Liver (tissue), 9 donors: ENCODE data around the gene TSPAN17. TPM values are rescaled to one million over a fixed set of nuclear protein-coding genes. Genes with fewer than 3 reads are reported as not detected.

ENCODE experiments used
- DNase-seq: peaks from one replicate; pipeline ENCODE4 v3.0.0-alpha.2; 2017; ENCODE audit warnings: low spot score
- H3K27ac ChIP-seq, 2 donors: one replicate each; pipeline ENCODE4 v1.7.0; 2013; ENCODE audit warnings: inconsistent platforms in 2 of 2, low read length in 2 of 2, control low read depth in 1 of 2, low read depth in 1 of 2, mild to moderate bottlenecking in 1 of 2
- H3K27me3 ChIP-seq, 4 donors: one replicate each; pipeline versions ENCODE4 v1.6.1 to v1.7.0; 2013; ENCODE audit warnings: low read length in 3 of 4, inconsistent platforms in 1 of 4, mild to moderate bottlenecking in 1 of 4, moderate library complexity in 1 of 4; ENCODE audit not compliant: control insufficient read depth in 4 of 4, insufficient read depth in 4 of 4
- H3K36me3 ChIP-seq, 4 donors: one replicate each; pipeline versions ENCODE4 v1.6.1 to v1.7.0; 2013; ENCODE audit warnings: low read length in 3 of 4, mild to moderate bottlenecking in 3 of 4, low read depth in 1 of 4, moderate library complexity in 1 of 4; ENCODE audit not compliant: control insufficient read depth in 4 of 4, insufficient read depth in 3 of 4
- H3K4me1 ChIP-seq, 4 donors: one replicate each; pipeline versions ENCODE4 v1.6.1 to v1.7.0; 2013; ENCODE audit warnings: low read length in 3 of 4, mild to moderate bottlenecking in 3 of 4, moderate library complexity in 1 of 4; ENCODE audit not compliant: control insufficient read depth in 4 of 4, insufficient read depth in 4 of 4
- H3K4me3 ChIP-seq, 3 donors: one replicate each; pipeline versions ENCODE4 v1.6.1 to v1.7.0; 2013; ENCODE audit warnings: low read length in 3 of 3, control low read depth in 1 of 3, low read depth in 1 of 3, mild to moderate bottlenecking in 1 of 3
- H3K9ac ChIP-seq, 2 donors: one replicate each; pipeline ENCODE4 v1.7.0; 2013; ENCODE audit warnings: low read length in 2 of 2, mild to moderate bottlenecking in 2 of 2, moderate library complexity in 2 of 2, control low read depth in 1 of 2, low read depth in 1 of 2
- H3K9me3 ChIP-seq, 4 donors: one replicate each; pipeline versions ENCODE4 v1.6.1 to v1.7.0; 2013; ENCODE audit warnings: low read length in 3 of 4; ENCODE audit not compliant: control insufficient read depth in 4 of 4
- CTCF ChIP-seq: fragments of 150-350 bp; IDR thresholded peaks from 2 replicates; pipeline ENCODE4 v1.5.1; 2017; ENCODE audit warnings: improper control_type of control experiment, low read depth, low read length; ENCODE audit not compliant: missing input control
- EGR1 ChIP-seq, 2 donors: IDR thresholded peaks; 2 replicates each; pipeline ENCODE4 v1.6.1; 2016 to 2018; ENCODE audit warnings: antibody characterized with exemption in 2 of 2, low read depth in 2 of 2
- FOXA1 ChIP-seq: IDR thresholded peaks from 2 replicates; pipeline ENCODE4 v1.6.1; 2016; ENCODE audit warnings: antibody characterized with exemption
- FOXA2 ChIP-seq: IDR thresholded peaks from 2 replicates; pipeline ENCODE4 v1.6.1; 2016; ENCODE audit warnings: antibody characterized with exemption
- GABPA ChIP-seq, 2 donors: IDR thresholded peaks in 1 of 2; conservative IDR thresholded peaks in 1 of 2; 2 replicates each; pipeline ENCODE4 v1.6.1; 2016; ENCODE audit warnings: antibody characterized with exemption in 2 of 2, mild to moderate bottlenecking in 1 of 2, moderate library complexity in 1 of 2
- HNF4A ChIP-seq, 2 donors: conservative IDR thresholded peaks; 2 replicates each; pipeline ENCODE4 v1.6.1; 2016; ENCODE audit warnings: antibody characterized with exemption in 2 of 2, mild to moderate bottlenecking in 2 of 2
- JUND ChIP-seq, 2 donors: IDR thresholded peaks; 2 replicates each; pipeline ENCODE4 v1.6.1; 2016; ENCODE audit warnings: antibody characterized with exemption in 2 of 2
- MAX ChIP-seq: IDR thresholded peaks from 2 replicates; pipeline ENCODE4 v1.6.1; 2016; ENCODE audit warnings: antibody characterized with exemption
- NR2F2 ChIP-seq: IDR thresholded peaks from 2 replicates; pipeline ENCODE4 v1.6.1; 2016; ENCODE audit warnings: antibody characterized with exemption
- RAD21 ChIP-seq, 2 donors: IDR thresholded peaks; 2 replicates each; pipeline ENCODE4 v1.6.1; 2016; ENCODE audit warnings: antibody characterized with exemption in 2 of 2, mild to moderate bottlenecking in 2 of 2
- RXRA ChIP-seq, 2 donors: IDR thresholded peaks; 2 replicates each; pipeline ENCODE4 v1.6.1; 2017 to 2018; ENCODE audit warnings: antibody characterized with exemption in 2 of 2, mild to moderate bottlenecking in 1 of 2
- SP1 ChIP-seq: IDR thresholded peaks from 2 replicates; pipeline ENCODE4 v1.6.1; 2018; ENCODE audit warnings: antibody characterized with exemption, mild to moderate bottlenecking
- TAF1 ChIP-seq: conservative IDR thresholded peaks from 2 replicates; pipeline ENCODE4 v1.6.1; 2016; ENCODE audit warnings: antibody characterized with exemption, mild to moderate bottlenecking
- YY1 ChIP-seq: IDR thresholded peaks from 2 replicates; pipeline ENCODE4 v1.6.1; 2016; ENCODE audit warnings: antibody characterized with exemption, mild to moderate bottlenecking
- ZBTB33 ChIP-seq: IDR thresholded peaks from 2 replicates; pipeline ENCODE4 v1.6.1; 2016; ENCODE audit warnings: antibody characterized with exemption
- WGBS: extraction: QIAGEN DNeasy Blood & Tissue Kit; methylation state at CpG from one replicate; pipeline ENCODE4 v1.1.7; 2013; 5-methylcytosine and 5-hydroxymethylcytosine counted together
- polyA plus RNA-seq, 2 donors: library from polyadenylated mRNA; stranded (reverse) in 1 of 2; unstranded in 1 of 2; fragments of 200-250 nt in 1 of 2; fragments of >200 nt in 1 of 2; fragmentation: Nextera tagmentation in 1 of 2; extraction: Ambion mirVana in 1 of 2; gene quantifications; one replicate each; pipeline versions ENCODE4 v1.2.1 to v1.2.3, GENCODE V29; 2013 to 2015
- total RNA-seq, 2 donors: library from RNA; depleted of rRNA; stranded (reverse); fragments of >200 nt; gene quantifications; one replicate each; pipeline ENCODE4 v1.2.3, GENCODE V29; 2014
- TF ChIP-seq, protein P1 (sequence below): IDR thresholded peaks from 2 replicates; pipeline ENCODE4 v1.6.1; 2016; ENCODE audit warnings: antibody characterized with exemption, mild to moderate bottlenecking
- TF ChIP-seq, protein P2 (sequence below): IDR thresholded peaks from 2 replicates; pipeline ENCODE4 v1.6.1; 2016; ENCODE audit warnings: antibody characterized with exemption
- donor health status: healthy.
- donor health status: healthy.
- donor health status: healthy.
- donor health status: healthy.
- donor health status: healthy.

Gene TSPAN17
- total and polyA plus RNA-seq, 4 donors = 5.7 to 43.4 (median 16.2) TPM

- TF ChIP-seq NR2F2 (no peak), JUND (IDR thresholded peaks at IDR 0.05) (no peak), GABPA (IDR thresholded peaks at IDR 0.05 in 1 of 2, conservative IDR thresholded peaks at IDR 0.05 in 1 of 2) (no peak), FOXA1 (no peak), RXRA (IDR thresholded peaks at IDR 0.05) (no peak)
- TF ChIP-seq, protein P1, sequence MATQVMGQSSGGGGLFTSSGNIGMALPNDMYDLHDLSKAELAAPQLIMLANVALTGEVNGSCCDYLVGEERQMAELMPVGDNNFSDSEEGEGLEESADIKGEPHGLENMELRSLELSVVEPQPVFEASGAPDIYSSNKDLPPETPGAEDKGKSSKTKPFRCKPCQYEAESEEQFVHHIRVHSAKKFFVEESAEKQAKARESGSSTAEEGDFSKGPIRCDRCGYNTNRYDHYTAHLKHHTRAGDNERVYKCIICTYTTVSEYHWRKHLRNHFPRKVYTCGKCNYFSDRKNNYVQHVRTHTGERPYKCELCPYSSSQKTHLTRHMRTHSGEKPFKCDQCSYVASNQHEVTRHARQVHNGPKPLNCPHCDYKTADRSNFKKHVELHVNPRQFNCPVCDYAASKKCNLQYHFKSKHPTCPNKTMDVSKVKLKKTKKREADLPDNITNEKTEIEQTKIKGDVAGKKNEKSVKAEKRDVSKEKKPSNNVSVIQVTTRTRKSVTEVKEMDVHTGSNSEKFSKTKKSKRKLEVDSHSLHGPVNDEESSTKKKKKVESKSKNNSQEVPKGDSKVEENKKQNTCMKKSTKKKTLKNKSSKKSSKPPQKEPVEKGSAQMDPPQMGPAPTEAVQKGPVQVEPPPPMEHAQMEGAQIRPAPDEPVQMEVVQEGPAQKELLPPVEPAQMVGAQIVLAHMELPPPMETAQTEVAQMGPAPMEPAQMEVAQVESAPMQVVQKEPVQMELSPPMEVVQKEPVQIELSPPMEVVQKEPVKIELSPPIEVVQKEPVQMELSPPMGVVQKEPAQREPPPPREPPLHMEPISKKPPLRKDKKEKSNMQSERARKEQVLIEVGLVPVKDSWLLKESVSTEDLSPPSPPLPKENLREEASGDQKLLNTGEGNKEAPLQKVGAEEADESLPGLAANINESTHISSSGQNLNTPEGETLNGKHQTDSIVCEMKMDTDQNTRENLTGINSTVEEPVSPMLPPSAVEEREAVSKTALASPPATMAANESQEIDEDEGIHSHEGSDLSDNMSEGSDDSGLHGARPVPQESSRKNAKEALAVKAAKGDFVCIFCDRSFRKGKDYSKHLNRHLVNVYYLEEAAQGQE = no peak
- TF ChIP-seq, protein P2, sequence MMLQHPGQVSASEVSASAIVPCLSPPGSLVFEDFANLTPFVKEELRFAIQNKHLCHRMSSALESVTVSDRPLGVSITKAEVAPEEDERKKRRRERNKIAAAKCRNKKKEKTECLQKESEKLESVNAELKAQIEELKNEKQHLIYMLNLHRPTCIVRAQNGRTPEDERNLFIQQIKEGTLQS = no peak
Measured at GRCh38 chr5:176631383-176632200, 15.7 kb upstream of the TSPAN17 start (continued).

GRCh38 chr5:176632745-176633144, 14.5 kb upstream of the TSPAN17 start:
- WGBS = 78% methylated on average over 2 of the region's 2 CpGs
- DNase-seq = no peak
- Histone ChIP-seq H3K36me3 (no peaks in the 10 kb centered on the region), H3K4me1 (peaks cover 0 to 5% (median 5%) of the 10 kb centered on the region in 4 donors), H3K4me3 (no peak overlapping the region), H3K9ac (no peak overlapping the region), H3K27me3 (peaks cover 4 to 22% (median 6%) of the 10 kb centered on the region in 4 donors), H3K9me3 (no peaks in the 10 kb centered on the region), H3K27ac (no peak overlapping the region)
- TF ChIP-seq HNF4A (conservative IDR thresholded peaks at IDR 0.05) = no peak
- no peak for TF ChIP-seq MAX
- no peak for TF ChIP-seq FOXA2
- TF ChIP-seq TAF1 = no peak
- no peak for TF ChIP-seq ZBTB33
- no peak for TF ChIP-seq EGR1 (IDR thresholded peaks at IDR 0.05; ENCODE audit: low read depth in 2 of 2)
- no peak for TF ChIP-seq RXRA (IDR thresholded peaks at IDR 0.05)
- TF ChIP-seq NR2F2 = no peak
- no peak for TF ChIP-seq RAD21 (IDR thresholded peaks at IDR 0.05)
- no peak for TF ChIP-seq JUND (IDR thresholded peaks at IDR 0.05)

DNA sequence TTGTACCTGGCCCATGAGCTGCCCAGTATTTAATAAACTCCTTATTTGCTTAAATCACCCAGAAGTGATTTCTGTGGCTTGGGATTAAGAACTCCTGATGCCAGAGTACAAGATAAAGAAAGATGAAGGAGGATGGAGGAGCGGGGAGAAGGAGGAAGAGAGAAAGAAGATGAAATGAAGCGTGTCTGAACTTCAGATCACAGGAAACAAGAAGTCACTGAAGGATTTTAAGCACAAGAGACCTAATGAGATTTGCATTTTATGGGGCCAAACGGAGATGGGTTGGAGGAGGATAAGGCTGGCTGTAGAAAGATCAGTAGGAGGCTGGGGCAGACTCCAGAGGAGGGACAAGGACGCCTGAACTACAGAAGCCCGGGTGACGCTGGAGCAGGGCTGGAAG, 13.7 kb upstream of the TSPAN17 start:
- H3K4me1 ChIP-seq = peaks cover 0 to 5% (median 5%) of the 10 kb centered on the region in 4 donors
- no peaks in the 10 kb centered on the region for H3K36me3 ChIP-seq
- no peak overlapping the region for H3K27ac ChIP-seq
- DNase-seq = no peak
- H3K4me3 ChIP-seq = no peak overlapping the region
- H3K9me3 ChIP-seq = no peaks in the 10 kb centered on the region
- peaks cover 2 to 16% (median 6%) of the 10 kb centered on the region in 4 donors for H3K27me3 ChIP-seq
- WGBS = 26% methylated on average over 6 of the region's 6 CpGs
- no peak overlapping the region for H3K9ac ChIP-seq
- TF ChIP-seq, protein P1 = no peak
- TF ChIP-seq, protein P2 = no peak
- no peak for TF ChIP-seq TAF1
- no peak for TF ChIP-seq HNF4A (conservative IDR thresholded peaks at IDR 0.05)
- TF ChIP-seq SP1 = no peak
- TF ChIP-seq FOXA2 = no peak
- no peak for TF ChIP-seq NR2F2
- TF ChIP-seq EGR1 (IDR thresholded peaks at IDR 0.05; ENCODE audit: low read depth in 2 of 2) = no peak
- TF ChIP-seq CTCF = no peak
- TF ChIP-seq YY1 = no peak
